Esophagus muscularis mucosa (tissue), 4 donors: Measurements from ENCODE around the gene WTIP.

Source experiments
- CTCF ChIP-seq, 3 experiments: fragments of 200-600 bp in 2 of 3; fragments of 450-650 bp in 1 of 3; sonication (generic) in 2 of 3; IDR thresholded peaks; one replicate each; pipeline ENCODE4 v1.5.1; 2017 to 2019; ENCODE audit warnings: antibody characterized with exemption in 3 of 3, mild to moderate bottlenecking in 2 of 3, moderate library complexity in 1 of 3
- EP300 ChIP-seq: sonication (generic); formaldehyde crosslinking; IDR thresholded peaks from one replicate; pipeline ENCODE4 v1.6.1; 2017; ENCODE audit warnings: antibody characterized with exemption
- POLR2A ChIP-seq: fragments of 450-650 bp; IDR thresholded peaks from one replicate; pipeline ENCODE4 v1.6.1; 2017; ENCODE audit warnings: antibody characterized with exemption, moderate library complexity, mild to moderate bottlenecking, low read depth

- TF ChIP-seq CTCF (IDR thresholded peaks at IDR 0.05) (no peak), EP300 (no peak), POLR2A (no peak)
Observed at GRCh38 chr19:34495416-34495815, 13.9 kb downstream of the WTIP start.
